Activated naive CD4-positive, alpha-beta T cell treated with anti-CD3 and anti-CD28 coated beads, Interleukin-2, amount 50 U/mL, for 24 hours (primary cell): Measurements from ENCODE around the gene PEX10.
A peak's percentile ranks its signal among the peaks of the same experiment; 100 is the strongest.

ENCODE experiments used
- H3K27ac Mint-ChIP-seq: one replicate; pipeline ENCODE4 v1.8.0; 2021; ENCODE audit warnings: mild to moderate bottlenecking, mixed read lengths
- H3K27me3 Mint-ChIP-seq: one replicate; pipeline ENCODE4 v1.8.0; 2021; ENCODE audit warnings: mixed read lengths
- H3K36me3 Mint-ChIP-seq: one replicate; pipeline ENCODE4 v1.8.0; 2021; ENCODE audit warnings: mixed read lengths
- H3K4me1 Mint-ChIP-seq: one replicate; pipeline ENCODE4 v1.8.0; 2021; ENCODE audit warnings: mixed read lengths
- H3K4me3 Mint-ChIP-seq: one replicate; pipeline ENCODE4 v1.8.0; 2021; ENCODE audit warnings: mild to moderate bottlenecking, mixed read lengths
- H3K9me3 Mint-ChIP-seq: one replicate; pipeline ENCODE4 v1.8.0; 2021; ENCODE audit warnings: mixed read lengths

PEX10 gene

GRCh38 chr1:2405588-2406295, 6.6 kb downstream of the PEX10 start:
- Mint-ChIP-seq H3K4me3 (no peak overlapping the region), H3K36me3 (peaks cover 3% of the 10 kb centered on the region), H3K27ac (peak overlapping the region; percentile 4), H3K9me3 (no peaks in the 10 kb centered on the region), H3K4me1 (peaks cover 9% of the 10 kb centered on the region), H3K27me3 (no peaks in the 10 kb centered on the region)

GRCh38 chr1:2404890-2405511, 7.4 kb downstream of the PEX10 start:
- peaks cover 9% of the 10 kb centered on the region for H3K4me1 Mint-ChIP-seq
- no peak overlapping the region for H3K4me3 Mint-ChIP-seq
- H3K27ac Mint-ChIP-seq, result peak overlapping the region; percentile 4
- no peaks in the 10 kb centered on the region for H3K27me3 Mint-ChIP-seq
- no peaks in the 10 kb centered on the region for H3K9me3 Mint-ChIP-seq
- peaks cover 6% of the 10 kb centered on the region for H3K36me3 Mint-ChIP-seq

- Mint-ChIP-seq H3K27ac (no peak overlapping the region), H3K4me1 (peaks cover 11% of the 10 kb centered on the region), H3K4me3 (no peak overlapping the region), H3K27me3 (no peaks in the 10 kb centered on the region), H3K36me3 (peaks cover 8% of the 10 kb centered on the region), H3K9me3 (no peaks in the 10 kb centered on the region)
Measured at GRCh38 chr1:2404142-2404889, 8.0 kb downstream of the PEX10 start.

- Mint-ChIP-seq H3K4me1 (peaks cover 15% of the 10 kb centered on the region), H3K36me3 (peaks cover 10% of the 10 kb centered on the region), H3K27ac (no peak overlapping the region), H3K4me3 (no peak overlapping the region), H3K27me3 (no peaks in the 10 kb centered on the region), H3K9me3 (no peaks in the 10 kb centered on the region)
Measured at GRCh38 chr1:2403273-2403672, 9.1 kb downstream of the PEX10 start.

- no peaks in the 10 kb centered on the region for H3K9me3 Mint-ChIP-seq
- H3K4me1 Mint-ChIP-seq, result peaks cover 15% of the 10 kb centered on the region
- H3K4me3 Mint-ChIP-seq, result no peak overlapping the region
- peaks cover 10% of the 10 kb centered on the region for H3K36me3 Mint-ChIP-seq
- no peak overlapping the region for H3K27ac Mint-ChIP-seq
- no peaks in the 10 kb centered on the region for H3K27me3 Mint-ChIP-seq
Measured at GRCh38 chr1:2402420-2402819, 9.9 kb downstream of the PEX10 start.

- Mint-ChIP-seq H3K9me3 (no peaks in the 10 kb centered on the region), H3K4me3 (no peak overlapping the region), H3K36me3 (peaks cover 10% of the 10 kb centered on the region), H3K27me3 (no peaks in the 10 kb centered on the region), H3K4me1 (peaks cover 15% of the 10 kb centered on the region), H3K27ac (no peak overlapping the region)
Measured at GRCh38 chr1:2400950-2401649, 11.3 kb downstream of the PEX10 start.

- Mint-ChIP-seq H3K36me3 (peaks cover 10% of the 10 kb centered on the region), H3K4me1 (peaks cover 15% of the 10 kb centered on the region), H3K4me3 (no peak overlapping the region), H3K9me3 (no peaks in the 10 kb centered on the region), H3K27me3 (no peaks in the 10 kb centered on the region), H3K27ac (peak overlapping the region; percentile 23)
Measured at GRCh38 chr1:2400576-2400909, 11.8 kb downstream of the PEX10 start.

- Mint-ChIP-seq H3K27ac (peak overlapping the region; percentile 23), H3K36me3 (peaks cover 10% of the 10 kb centered on the region), H3K4me1 (peaks cover 17% of the 10 kb centered on the region), H3K4me3 (no peak overlapping the region), H3K27me3 (no peaks in the 10 kb centered on the region), H3K9me3 (no peaks in the 10 kb centered on the region)
Measured at GRCh38 chr1:2399890-2400575, 12.3 kb downstream of the PEX10 start.

- H3K27ac Mint-ChIP-seq, result peak overlapping the region; percentile 41
- H3K27me3 Mint-ChIP-seq, result no peaks in the 10 kb centered on the region
- peaks cover 28% of the 10 kb centered on the region for H3K4me1 Mint-ChIP-seq
- no peak overlapping the region for H3K4me3 Mint-ChIP-seq
- no peaks in the 10 kb centered on the region for H3K9me3 Mint-ChIP-seq
- H3K36me3 Mint-ChIP-seq, result peaks cover 10% of the 10 kb centered on the region
Measured at GRCh38 chr1:2398871-2399270, 13.5 kb downstream of the PEX10 start.

- H3K4me3 Mint-ChIP-seq, result no peak overlapping the region
- no peaks in the 10 kb centered on the region for H3K9me3 Mint-ChIP-seq
- H3K4me1 Mint-ChIP-seq, result peaks cover 43% of the 10 kb centered on the region
- no peaks in the 10 kb centered on the region for H3K27me3 Mint-ChIP-seq
- H3K36me3 Mint-ChIP-seq, result peaks cover 10% of the 10 kb centered on the region
- peak overlapping the region; percentile 73 for H3K27ac Mint-ChIP-seq
Measured at GRCh38 chr1:2397007-2397679, 15.2 kb downstream of the PEX10 start.

GRCh38 chr1:2396476-2396875, 15.9 kb downstream of the PEX10 start:
- H3K36me3 Mint-ChIP-seq, result peaks cover 8% of the 10 kb centered on the region
- peaks cover 37% of the 10 kb centered on the region for H3K4me1 Mint-ChIP-seq
- no peaks in the 10 kb centered on the region for H3K9me3 Mint-ChIP-seq
- H3K27me3 Mint-ChIP-seq, result no peaks in the 10 kb centered on the region
- H3K27ac Mint-ChIP-seq, result no peak overlapping the region
- no peak overlapping the region for H3K4me3 Mint-ChIP-seq

GRCh38 chr1:2396059-2396458, 16.3 kb downstream of the PEX10 start:
- Mint-ChIP-seq H3K4me3 (no peak overlapping the region), H3K27me3 (no peaks in the 10 kb centered on the region), H3K4me1 (peaks cover 36% of the 10 kb centered on the region), H3K9me3 (no peaks in the 10 kb centered on the region), H3K27ac (no peak overlapping the region), H3K36me3 (peaks cover 8% of the 10 kb centered on the region)

GRCh38 chr1:2395245-2395644, 17.1 kb downstream of the PEX10 start:
- peaks cover 38% of the 10 kb centered on the region for H3K4me1 Mint-ChIP-seq
- H3K4me3 Mint-ChIP-seq, result no peak overlapping the region
- no peaks in the 10 kb centered on the region for H3K9me3 Mint-ChIP-seq
- peak overlapping the region; percentile 35 for H3K27ac Mint-ChIP-seq
- peaks cover 6% of the 10 kb centered on the region for H3K36me3 Mint-ChIP-seq
- no peaks in the 10 kb centered on the region for H3K27me3 Mint-ChIP-seq

GRCh38 chr1:2394761-2395160, 17.6 kb downstream of the PEX10 start:
- Mint-ChIP-seq H3K27ac (peak overlapping the region; percentile 35), H3K4me3 (no peak overlapping the region), H3K27me3 (no peaks in the 10 kb centered on the region), H3K36me3 (peaks cover 6% of the 10 kb centered on the region), H3K9me3 (no peaks in the 10 kb centered on the region), H3K4me1 (peaks cover 43% of the 10 kb centered on the region)

- Mint-ChIP-seq H3K27me3 (no peaks in the 10 kb centered on the region), H3K27ac (no peak overlapping the region), H3K9me3 (no peaks in the 10 kb centered on the region), H3K4me3 (peak overlapping the region; percentile 28), H3K36me3 (peaks cover 3% of the 10 kb centered on the region), H3K4me1 (peaks cover 39% of the 10 kb centered on the region)
Measured at GRCh38 chr1:2394220-2394619, 18.1 kb downstream of the PEX10 start.
